ENCODE results near the gene GPR135. TPM values are rescaled to one million over a fixed set of nuclear protein-coding genes. Genes with fewer than 3 reads are reported as not detected.

Gene GPR135
- total RNA-seq, 1 donor from 2014 or later: 6.4 TPM

- DNase-seq (ENCODE audit: extremely low spot score in 2 of 2): no peak
- H3K36me3 ChIP-seq: no peaks in the 10 kb centered on the region
- no peaks in the 10 kb centered on the region for H3K9me3 ChIP-seq
- peaks cover 12% of the 10 kb centered on the region for H3K4me1 ChIP-seq
- TF ChIP-seq, protein P1, sequence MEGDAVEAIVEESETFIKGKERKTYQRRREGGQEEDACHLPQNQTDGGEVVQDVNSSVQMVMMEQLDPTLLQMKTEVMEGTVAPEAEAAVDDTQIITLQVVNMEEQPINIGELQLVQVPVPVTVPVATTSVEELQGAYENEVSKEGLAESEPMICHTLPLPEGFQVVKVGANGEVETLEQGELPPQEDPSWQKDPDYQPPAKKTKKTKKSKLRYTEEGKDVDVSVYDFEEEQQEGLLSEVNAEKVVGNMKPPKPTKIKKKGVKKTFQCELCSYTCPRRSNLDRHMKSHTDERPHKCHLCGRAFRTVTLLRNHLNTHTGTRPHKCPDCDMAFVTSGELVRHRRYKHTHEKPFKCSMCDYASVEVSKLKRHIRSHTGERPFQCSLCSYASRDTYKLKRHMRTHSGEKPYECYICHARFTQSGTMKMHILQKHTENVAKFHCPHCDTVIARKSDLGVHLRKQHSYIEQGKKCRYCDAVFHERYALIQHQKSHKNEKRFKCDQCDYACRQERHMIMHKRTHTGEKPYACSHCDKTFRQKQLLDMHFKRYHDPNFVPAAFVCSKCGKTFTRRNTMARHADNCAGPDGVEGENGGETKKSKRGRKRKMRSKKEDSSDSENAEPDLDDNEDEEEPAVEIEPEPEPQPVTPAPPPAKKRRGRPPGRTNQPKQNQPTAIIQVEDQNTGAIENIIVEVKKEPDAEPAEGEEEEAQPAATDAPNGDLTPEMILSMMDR (IDR thresholded peaks at IDR 0.05): no peak
- TF ChIP-seq POLR2A (IDR thresholded peaks at IDR 0.05) (no peak), POLR2AphosphoS5 (IDR thresholded peaks at IDR 0.05; ENCODE audit: insufficient read depth in 1 of 2, low read depth in 1 of 2) (no peak)
- no peak overlapping the region for H3K4me3 ChIP-seq
- intact Hi-C loops (cut with DNase I): no loop called here
- H3K27ac ChIP-seq: no peak overlapping the region
- no peaks in the 10 kb centered on the region for H3K27me3 ChIP-seq
Measured at GRCh38 chr14:59438195-59438647, 27.0 kb downstream of the GPR135 start.

GRCh38 chr14:59435987-59436386 is 29.2 kb downstream of the GPR135 start:
- H3K27ac ChIP-seq: no peak overlapping the region
- DNase-seq (ENCODE audit: extremely low spot score in 2 of 2): no peak
- peaks cover 12% of the 10 kb centered on the region for H3K4me1 ChIP-seq
- no peaks in the 10 kb centered on the region for H3K36me3 ChIP-seq
- intact Hi-C loops (cut with DNase I): no loop called here
- H3K4me3 ChIP-seq: no peak overlapping the region
- H3K9me3 ChIP-seq: no peaks in the 10 kb centered on the region
- H3K27me3 ChIP-seq: no peaks in the 10 kb centered on the region
- no peak for TF ChIP-seq POLR2A (IDR thresholded peaks at IDR 0.05)
- TF ChIP-seq, protein P1 (IDR thresholded peaks at IDR 0.05): no peak
- no peak for TF ChIP-seq POLR2AphosphoS5 (IDR thresholded peaks at IDR 0.05; ENCODE audit: insufficient read depth in 1 of 2, low read depth in 1 of 2)

DNA sequence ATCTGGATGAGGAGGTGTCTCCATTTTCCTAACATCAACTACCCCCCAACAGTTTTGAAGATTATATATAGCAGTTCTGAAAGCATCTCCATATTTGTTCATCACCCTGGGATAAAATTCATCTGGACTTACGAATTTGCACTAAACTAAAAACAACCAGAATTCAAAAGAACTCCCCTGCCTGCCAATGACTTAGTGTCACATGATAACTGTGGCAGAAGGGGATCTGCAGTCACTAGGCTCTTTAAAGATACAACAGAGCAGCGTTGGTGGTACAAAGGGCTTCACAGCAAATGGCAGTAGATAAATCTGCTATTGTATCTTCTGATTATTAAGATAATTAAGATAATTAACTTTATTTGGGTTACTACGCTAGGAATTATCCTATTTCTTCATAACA is 30.1 kb downstream of the GPR135 start:
- Histone ChIP-seq H3K36me3 (no peaks in the 10 kb centered on the region), H3K27ac (no peak overlapping the region), H3K27me3 (no peaks in the 10 kb centered on the region), H3K4me1 (peaks cover 12% of the 10 kb centered on the region), H3K4me3 (no peak overlapping the region), H3K9me3 (no peaks in the 10 kb centered on the region)
- DNase-seq (ENCODE audit: extremely low spot score in 2 of 2): no peak
- TF ChIP-seq POLR2A (IDR thresholded peaks at IDR 0.05) (no peak), POLR2AphosphoS5 (IDR thresholded peaks at IDR 0.05; ENCODE audit: insufficient read depth in 1 of 2, low read depth in 1 of 2) (no peak)
- TF ChIP-seq, protein P1 (IDR thresholded peaks at IDR 0.05): no peak
- intact Hi-C loops (cut with DNase I): no loop called here

- H3K4me3 ChIP-seq: no peak overlapping the region
- H3K27me3 ChIP-seq: no peaks in the 10 kb centered on the region
- no peaks in the 10 kb centered on the region for H3K36me3 ChIP-seq
- H3K4me1 ChIP-seq: peaks cover 25% of the 10 kb centered on the region
- no peak overlapping the region for H3K27ac ChIP-seq
- TF ChIP-seq POLR2A (IDR thresholded peaks at IDR 0.05): no peak
- intact Hi-C loops (cut with DNase I): loop anchor here (10.0 kb wide), 2 partner anchors 65 to 245 kb away; partner anchors contain the start of gene DAAM1
- DNase-seq (ENCODE audit: extremely low spot score in 2 of 2): no peak
- no peaks in the 10 kb centered on the region for H3K9me3 ChIP-seq
Measured at GRCh38 chr14:59429790-59430189, 35.4 kb downstream of the GPR135 start.

DNA sequence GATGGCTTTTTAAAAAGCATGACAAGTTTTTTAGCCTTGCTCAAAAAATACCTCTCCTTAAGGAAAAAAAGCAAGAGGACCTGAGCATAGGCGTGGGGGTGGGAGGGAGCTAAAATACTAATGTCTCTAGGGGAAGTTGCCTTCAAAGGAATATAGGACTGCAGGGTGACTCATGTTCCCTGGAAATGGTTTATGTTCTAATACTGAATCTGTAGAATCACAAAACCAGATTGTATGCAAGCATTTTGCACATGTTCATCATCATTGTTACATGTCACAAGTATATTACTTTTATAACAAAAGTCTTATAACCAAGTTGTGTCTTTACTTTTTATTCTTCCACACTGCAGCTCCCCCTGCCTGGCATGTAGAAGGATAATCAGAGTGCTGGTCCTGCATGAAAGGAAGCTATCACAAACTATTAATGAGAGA is 36.6 kb downstream of the GPR135 start:
- H3K36me3 ChIP-seq: no peaks in the 10 kb centered on the region
- H3K27ac ChIP-seq: peak overlapping the region; percentile 69
- no peak for TF ChIP-seq POLR2A (IDR thresholded peaks at IDR 0.05)
- TF ChIP-seq, protein P1 (IDR thresholded peaks at IDR 0.05): peak in 1 of 3 experiments; percentile 15
- peaks cover 28% of the 10 kb centered on the region for H3K4me1 ChIP-seq
- DNase-seq (ENCODE audit: extremely low spot score in 2 of 2): no peak
- intact Hi-C loops (cut with DNase I): loop anchor here (10.0 kb wide), 2 partner anchors 64 to 244 kb away; partner anchors contain the start of gene DAAM1
- no peaks in the 10 kb centered on the region for H3K27me3 ChIP-seq
- H3K4me3 ChIP-seq: no peak overlapping the region
- no peaks in the 10 kb centered on the region for H3K9me3 ChIP-seq
